Choroid plexus epithelial cell (primary cell): ENCODE measurements around the gene LPO.

ENCODE experiments used
- DNase-seq: peaks from one replicate; pipeline ENCODE4 v3.0.0-alpha.2; 2010; ENCODE audit warnings: low read depth
- H3K4me3 ChIP-seq: 2 replicates; pipeline ENCODE4 v1.5.1; 2011; ENCODE audit warnings: low read depth, mild to moderate bottlenecking, control low read depth, low read length, moderate library complexity
- CTCF ChIP-seq: conservative IDR thresholded peaks from 2 replicates; pipeline ENCODE4 v1.5.1; 2011; ENCODE audit warnings: low read depth, mild to moderate bottlenecking, control low read depth, inconsistent platforms, low read length, moderate library complexity

Gene LPO

DNA sequence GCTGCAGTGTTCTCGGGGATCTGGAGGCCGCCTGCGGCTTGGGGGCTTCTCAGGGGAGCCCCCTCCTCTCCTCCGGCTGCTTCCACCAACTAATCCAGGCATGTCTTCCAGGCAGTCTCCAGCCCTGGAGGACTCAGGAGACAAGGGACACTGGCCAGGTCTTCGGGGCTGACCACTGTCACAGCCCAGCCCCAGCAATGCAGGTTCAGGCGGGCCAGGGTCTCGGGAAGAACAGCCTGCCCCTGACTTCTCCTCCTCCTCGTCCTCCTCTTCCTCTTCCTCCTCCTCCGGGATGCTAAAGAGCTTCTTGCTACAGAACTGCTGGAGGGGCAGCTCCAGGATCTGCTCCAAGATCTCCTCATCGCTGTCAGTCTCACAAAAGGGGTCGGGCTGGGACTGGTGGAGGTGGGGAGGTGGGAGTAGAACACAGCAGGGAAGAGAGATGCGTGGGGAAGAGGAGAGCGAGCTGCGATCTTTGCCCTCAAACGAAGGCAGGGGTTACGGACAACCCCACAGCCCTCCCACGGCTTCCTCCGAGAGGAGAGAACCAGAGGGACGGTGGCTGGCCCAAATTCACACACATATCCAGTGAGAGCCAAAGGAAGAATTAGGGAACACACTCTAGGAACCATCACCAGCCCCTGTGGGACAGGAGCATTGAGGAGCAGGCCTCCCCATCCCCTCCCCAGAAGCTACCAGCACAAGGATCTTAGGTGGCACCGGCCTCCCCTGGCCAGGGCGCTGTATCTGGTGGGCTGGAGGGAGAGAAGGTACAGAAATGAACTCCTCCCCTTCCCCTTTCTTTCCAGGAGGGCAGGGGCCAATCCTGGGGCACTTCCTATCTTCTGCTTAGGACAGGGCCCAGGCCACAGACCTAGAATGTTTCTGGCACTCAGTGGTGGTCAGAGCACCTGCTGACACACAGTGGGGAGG, 70.9 kb downstream of the LPO start:
- DNase-seq, result no peak
- no peak overlapping the region for H3K4me3 ChIP-seq
- TF ChIP-seq CTCF, result no peak

- no peak overlapping the region for H3K4me3 ChIP-seq
- no peak for TF ChIP-seq CTCF
- DNase-seq, result no peak
These were observed 71.5 kb downstream of the LPO start for GRCh38 chr17:58309918-58310259.

DNA sequence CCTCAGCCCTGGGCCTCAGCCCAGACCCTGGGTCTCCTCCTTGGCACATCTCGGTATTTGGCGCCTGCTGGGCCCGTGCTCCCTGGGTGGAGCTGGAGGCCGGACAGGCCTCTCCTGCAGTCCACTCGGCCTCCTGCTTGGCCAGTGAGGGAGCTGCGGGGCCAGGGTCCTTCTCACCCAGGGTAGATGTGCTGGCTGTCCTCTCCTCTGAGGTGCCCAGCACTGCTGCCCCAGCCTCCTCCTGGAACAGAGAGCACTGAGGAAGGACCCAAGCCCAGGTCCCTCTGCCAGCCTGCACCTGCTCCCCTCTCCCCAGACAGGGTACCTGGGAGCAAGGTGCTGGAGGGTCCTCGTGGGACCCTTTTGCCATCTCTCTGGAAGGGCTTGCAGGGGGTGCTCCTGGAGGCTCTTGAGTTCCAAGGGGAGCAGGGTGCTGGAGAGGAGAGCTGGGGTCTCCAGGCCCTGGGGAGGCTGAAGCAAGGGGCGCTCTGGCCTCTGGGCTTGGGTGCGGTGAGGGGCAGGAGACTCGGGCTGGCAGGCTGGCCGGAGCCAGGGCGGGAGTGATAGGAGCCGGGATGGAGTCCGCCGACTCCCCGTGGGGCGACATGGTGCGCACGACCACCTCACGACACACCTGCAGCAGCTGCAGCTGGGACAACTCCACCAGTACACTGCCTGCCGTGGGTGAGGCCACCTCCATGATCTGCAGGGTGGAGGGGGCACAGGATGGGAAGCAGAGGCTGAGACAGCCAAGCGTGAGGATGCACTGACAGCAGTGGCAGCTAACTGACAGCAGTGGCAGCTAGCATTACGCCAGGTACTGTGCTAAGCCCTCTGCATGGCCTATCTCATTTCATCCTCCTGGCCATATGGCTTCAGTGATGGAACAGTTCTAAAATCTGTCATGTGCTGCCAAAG, 72.4 kb downstream of the LPO start:
- TF ChIP-seq CTCF, result no peak
- DNase-seq, result no peak
- H3K4me3 ChIP-seq, result no peak overlapping the region

DNA sequence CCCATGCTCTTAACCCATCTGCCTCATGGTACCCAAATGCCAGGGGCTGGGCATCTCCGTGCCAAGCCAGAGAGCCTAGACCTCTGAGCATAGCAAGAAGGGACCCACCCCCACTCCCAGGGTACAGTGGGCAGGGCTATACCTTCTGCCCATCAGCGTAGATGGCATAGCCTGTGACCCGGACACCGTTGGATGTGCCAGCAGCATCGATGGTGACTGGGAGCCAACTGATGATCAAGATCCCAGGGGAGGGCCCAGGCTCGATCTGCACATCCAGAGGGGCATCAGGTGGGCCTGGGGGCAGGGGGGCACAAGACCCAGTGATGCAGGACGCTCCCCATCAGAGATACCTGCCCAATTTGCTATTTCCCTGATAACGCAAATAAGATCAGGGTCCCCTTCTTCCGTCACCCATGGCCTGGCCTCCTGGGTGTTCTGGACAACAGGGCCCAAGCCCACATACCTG, 73.1 kb downstream of the LPO start:
- no peak overlapping the region for H3K4me3 ChIP-seq
- TF ChIP-seq CTCF, result no peak
- DNase-seq, result no peak

DNA sequence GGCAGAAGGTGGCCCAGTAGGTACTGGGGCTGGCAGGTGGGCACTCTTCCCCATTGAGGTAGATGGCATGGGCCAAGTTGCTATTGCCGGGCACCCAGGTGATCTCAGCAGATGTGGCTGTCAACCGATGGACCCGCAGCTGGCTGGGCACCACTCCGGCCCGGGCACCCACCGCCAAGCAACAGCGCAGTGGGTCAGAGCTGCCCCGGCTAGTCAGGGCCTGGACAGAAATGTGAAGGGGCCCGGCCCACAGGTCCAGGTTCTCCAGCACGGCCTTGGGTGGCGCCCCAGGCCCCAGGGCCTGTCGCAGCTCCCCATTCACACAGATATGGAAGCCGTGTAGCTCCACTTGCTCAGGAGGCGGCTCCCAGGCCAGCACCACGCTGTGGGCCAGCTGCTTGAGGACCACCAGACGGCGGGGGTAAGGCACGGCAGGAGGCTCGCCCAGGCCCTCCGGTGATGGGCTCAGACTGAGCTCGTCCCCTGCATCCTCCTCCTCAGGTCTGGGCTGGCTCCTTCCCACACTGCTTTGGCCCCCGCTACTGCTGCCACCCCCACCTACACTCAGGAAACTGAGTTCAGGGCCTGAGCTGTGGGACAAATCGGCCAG, 73.7 kb downstream of the LPO start:
- no peak for DNase-seq
- H3K4me3 ChIP-seq, result no peak overlapping the region
- TF ChIP-seq CTCF, result no peak

GRCh38 chr17:58312829-58313228, 74.4 kb downstream of the LPO start:
- TF ChIP-seq CTCF, result peak; percentile 4
- H3K4me3 ChIP-seq, result no peak overlapping the region
- DNase-seq, result no peak
